GM23338 (cell line): Measurements from ENCODE around the gene UNC79. TPM values are rescaled to one million over a fixed set of nuclear protein-coding genes. Genes with fewer than 3 reads are reported as not detected.

Experiments
- ATAC-seq: fragments of 200-7000 bp; cut with Tn5 transposase; 3 replicates; pipeline ENCODE4 v1.9.1; 2020
- DNase-seq: peaks from one replicate; pipeline ENCODE4 v3.0.0-alpha.2; 2015; ENCODE audit warnings: low spot score
- H2AFZ ChIP-seq: fragments of 200-600 bp; sonication (generic); 2 replicates; pipeline ENCODE4 v1.8.0; 2016; ENCODE audit warnings: antibody characterized with exemption, mild to moderate bottlenecking, moderate library complexity
- H3F3A ChIP-seq: fragments of 200-600 bp; sonication (generic); replicated peaks from 2 replicates; pipeline ENCODE4 v1.8.0; 2017; ENCODE audit warnings: antibody characterized with exemption, mixed run types, low read depth
- H3K27ac ChIP-seq: fragments of 200-600 bp; sonication (generic); 2 replicates; pipeline ENCODE4 v1.6.1; 2016; ENCODE audit warnings: low read depth
- H3K27me3 ChIP-seq: fragments of 200-600 bp; sonication (generic); 2 replicates; pipeline ENCODE4 v1.8.0; 2016; ENCODE audit warnings: mild to moderate bottlenecking, mixed run types, moderate library complexity; ENCODE audit not compliant: insufficient read depth
- H3K36me3 ChIP-seq: fragments of 200-600 bp; sonication (generic); 2 replicates; pipeline ENCODE4 v1.8.0; 2016; ENCODE audit warnings: mild to moderate bottlenecking; ENCODE audit not compliant: insufficient read depth
- H3K4me1 ChIP-seq: fragments of 200-600 bp; sonication (generic); 2 replicates; pipeline ENCODE4 v1.8.0; 2016; ENCODE audit warnings: mild to moderate bottlenecking, moderate library complexity; ENCODE audit not compliant: insufficient read depth
- H3K4me2 ChIP-seq: fragments of 200-600 bp; sonication (generic); 2 replicates; pipeline ENCODE4 v1.7.1; 2017; ENCODE audit warnings: mixed run types
- H3K4me3 ChIP-seq: fragments of 200-600 bp; sonication (generic); 2 replicates; pipeline ENCODE4 v1.6.1; 2016; ENCODE audit warnings: mixed run types
- H3K79me2 ChIP-seq: fragments of 200-600 bp; sonication (generic); replicated peaks from 2 replicates; pipeline ENCODE4 v1.8.0; 2017; ENCODE audit warnings: mild to moderate bottlenecking; ENCODE audit not compliant: insufficient read depth
- H3K9me2 ChIP-seq: fragments of 200-600 bp; sonication (generic); 2 replicates; pipeline ENCODE4 v1.8.0; 2017; ENCODE audit not compliant: insufficient read depth
- H4K20me1 ChIP-seq: fragments of 200-600 bp; sonication (generic); replicated peaks from 2 replicates; pipeline ENCODE4 v1.8.0; 2017; ENCODE audit warnings: mild to moderate bottlenecking; ENCODE audit not compliant: insufficient read depth
- H3K27ac Mint-ChIP-seq: 2 replicates; pipeline ENCODE4 v1.8.0; 2020; ENCODE audit warnings: inconsistent platforms, mild to moderate bottlenecking, moderate library complexity, mixed read lengths
- H3K27me3 Mint-ChIP-seq: 3 replicates; pipeline ENCODE4 v1.8.0; 2022; ENCODE audit warnings: low read depth, mild to moderate bottlenecking, moderate library complexity, mixed read lengths, inconsistent platforms; ENCODE audit not compliant: insufficient read depth, poor library complexity
- H3K36me3 Mint-ChIP-seq: 3 replicates; pipeline ENCODE4 v1.8.0; 2021; ENCODE audit warnings: low read depth, mild to moderate bottlenecking, inconsistent platforms, moderate library complexity, mixed read lengths
- H3K4me1 Mint-ChIP-seq: 3 replicates; pipeline ENCODE4 v1.8.0; 2020; ENCODE audit warnings: mild to moderate bottlenecking, inconsistent platforms, mixed read lengths
- H3K4me3 Mint-ChIP-seq: 3 replicates; pipeline ENCODE4 v1.8.0; 2021; ENCODE audit warnings: moderate library complexity, mild to moderate bottlenecking, inconsistent platforms, mixed read lengths
- H3K9me3 Mint-ChIP-seq: 3 replicates; pipeline ENCODE4 v1.8.0; 2020; ENCODE audit warnings: moderate library complexity, mild to moderate bottlenecking, inconsistent platforms, mixed read lengths
- CREB1 ChIP-seq: fragments of 250-450 bp; sonication (Bioruptor Pico); IDR thresholded peaks from 2 replicates; pipeline ENCODE4 v1.5.0; 2020; ENCODE audit warnings: low read depth, mild to moderate bottlenecking, moderate library complexity
- CTCF ChIP-seq, 2 experiments: fragments of 200-600 bp in 1 of 2; sonication (generic) in 1 of 2; conservative IDR thresholded peaks; 2 replicates each; pipeline versions ENCODE4 v1.5.1 to v1.6.1; 2016 to 2017; ENCODE audit warnings: antibody characterized with exemption in 2 of 2, low read depth in 2 of 2, mild to moderate bottlenecking in 2 of 2, moderate library complexity in 1 of 2
- EZH2 ChIP-seq: fragments of 200-600 bp; sonication (generic); IDR thresholded peaks from one replicate; pipeline ENCODE4 v1.8.0; 2017; ENCODE audit warnings: antibody characterized with exemption, mild to moderate bottlenecking, low read depth; ENCODE audit not compliant: unreplicated experiment
- JUNB ChIP-seq: IDR thresholded peaks from one replicate; pipeline ENCODE4 v1.6.1; 2016; ENCODE audit warnings: antibody characterized with exemption; ENCODE audit not compliant: unreplicated experiment
- POLR2AphosphoS5 ChIP-seq: IDR thresholded peaks from 2 replicates; pipeline ENCODE4 v1.6.1; 2016; ENCODE audit warnings: antibody characterized with exemption, low read depth
- REST ChIP-seq: IDR thresholded peaks from one replicate; pipeline ENCODE4 v1.6.1; 2018; ENCODE audit warnings: antibody characterized with exemption; ENCODE audit not compliant: unreplicated experiment
- STAT1 ChIP-seq: IDR thresholded peaks from one replicate; pipeline ENCODE4 v1.6.1; 2016; ENCODE audit warnings: antibody characterized with exemption; ENCODE audit not compliant: unreplicated experiment
- ZNF114 ChIP-seq: fragments of 250-450 bp; sonication (Bioruptor Pico); IDR thresholded peaks from 2 replicates; pipeline ENCODE4 v1.5.0; 2020; ENCODE audit warnings: mild to moderate bottlenecking, moderate library complexity
- polyA plus RNA-seq: library from polyadenylated mRNA; unstranded; fragments of >200 nt; fragmentation: Nextera tagmentation; extraction: Ambion mirVana; gene quantifications from 2 replicates; pipeline ENCODE4 v1.2.1, GENCODE V29; 2016
- total RNA-seq: library from RNA; depleted of rRNA; stranded (reverse); fragments of >200 nt; shearing (Covaris generic); gene quantifications from 2 replicates; pipeline ENCODE4 v1.2.3, GENCODE V29; 2014
- TF ChIP-seq, protein P1 (sequence below): fragments of 250-450 bp; sonication (Bioruptor Pico); IDR thresholded peaks from 2 replicates; pipeline ENCODE4 v1.5.0; 2020; ENCODE audit warnings: mild to moderate bottlenecking, moderate library complexity

UNC79 gene
- total and polyA plus RNA-seq, 2 experiments from 2014 or later = 1.8 to 3.6 TPM

- TF ChIP-seq EZH2 = no peak
- TF ChIP-seq REST = no peak
- TF ChIP-seq CTCF (conservative IDR thresholded peaks at IDR 0.05; ENCODE audit: low read depth in 2 of 2) = no peak
- TF ChIP-seq ZNF114 = no peak
- no peak for TF ChIP-seq CREB1 (CRISPR knock-in tag)
Observed at GRCh38 chr14:93729993-93730392, 299.3 kb downstream of the UNC79 start (continued).

GRCh38 chr14:93731753-93732152 lies 301.0 kb downstream of the UNC79 start:
- Histone ChIP-seq H3K79me2 (no peaks in the 10 kb centered on the region), H3K27ac (no peak overlapping the region), H4K20me1 (no peaks in the 10 kb centered on the region), H3K4me1 (no peaks in the 10 kb centered on the region; the same call in 1 of the 2 replicates), H3K4me2 (no peak overlapping the region), H3K9me2 (0 out of 2 replicates have a peak, but pooled peaks cover 3% of the 10 kb centered on the region), H3F3A (no peaks in the 10 kb centered on the region), H3K4me3 (no peak overlapping the region), H2AFZ (no peak overlapping the region), H3K27me3 (no peaks in the 10 kb centered on the region), H3K36me3 (no peaks in the 10 kb centered on the region)
- Mint-ChIP-seq H3K27ac (no peak overlapping the region), H3K4me3 (no peak overlapping the region), H3K27me3 (peaks cover 2% of the 10 kb centered on the region), H3K4me1 (peaks cover 11% of the 10 kb centered on the region; the same call in 2 of the 3 replicates), H3K9me3 (no peaks in the 10 kb centered on the region), H3K36me3 (no peaks in the 10 kb centered on the region; the same call in 2 of the 3 replicates)
- no peak for DNase-seq
- TF ChIP-seq CREB1 (CRISPR knock-in tag) (no peak), POLR2AphosphoS5 (no peak)
- ATAC-seq = no peak

DNA sequence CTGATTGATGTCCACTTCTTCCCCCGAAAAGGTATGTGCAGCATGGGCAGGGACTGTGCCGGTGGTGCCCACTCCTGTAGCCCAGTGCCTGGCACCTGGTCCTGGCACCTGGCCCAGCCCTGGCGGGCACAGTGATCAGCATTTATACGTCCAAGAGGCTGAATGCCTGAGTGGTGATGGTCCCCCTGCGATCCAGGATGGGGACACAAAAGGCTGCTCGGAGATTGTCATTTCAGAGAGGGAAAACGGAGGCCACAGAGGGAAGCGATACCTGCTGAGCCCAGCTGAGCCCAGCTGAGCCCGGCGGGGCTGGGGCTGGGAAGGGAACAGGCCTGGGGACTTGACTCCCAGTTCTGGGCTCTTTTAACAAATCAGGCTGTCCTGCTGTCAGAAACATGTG lies 301.8 kb downstream of the UNC79 start:
- no peak for ATAC-seq
- Mint-ChIP-seq H3K4me1 (peaks cover 11% of the 10 kb centered on the region; the same call in 2 of the 3 replicates), H3K9me3 (no peaks in the 10 kb centered on the region), H3K4me3 (no peak overlapping the region), H3K36me3 (no peaks in the 10 kb centered on the region; the same call in 2 of the 3 replicates), H3K27ac (no peak overlapping the region), H3K27me3 (peaks cover 6% of the 10 kb centered on the region)
- Histone ChIP-seq H3K4me1 (no peaks in the 10 kb centered on the region; the same call in 1 of the 2 replicates), H3F3A (no peaks in the 10 kb centered on the region), H3K36me3 (no peaks in the 10 kb centered on the region), H2AFZ (no peak overlapping the region), H4K20me1 (no peaks in the 10 kb centered on the region), H3K27me3 (no peaks in the 10 kb centered on the region), H3K4me3 (no peak overlapping the region), H3K27ac (no peak overlapping the region), H3K4me2 (no peak overlapping the region), H3K79me2 (no peaks in the 10 kb centered on the region), H3K9me2 (0 out of 2 replicates have a peak, but pooled peaks cover 3% of the 10 kb centered on the region)
- no peak for DNase-seq
- TF ChIP-seq EZH2 (no peak), JUNB (no peak), STAT1 (no peak)
- TF ChIP-seq, protein P1, sequence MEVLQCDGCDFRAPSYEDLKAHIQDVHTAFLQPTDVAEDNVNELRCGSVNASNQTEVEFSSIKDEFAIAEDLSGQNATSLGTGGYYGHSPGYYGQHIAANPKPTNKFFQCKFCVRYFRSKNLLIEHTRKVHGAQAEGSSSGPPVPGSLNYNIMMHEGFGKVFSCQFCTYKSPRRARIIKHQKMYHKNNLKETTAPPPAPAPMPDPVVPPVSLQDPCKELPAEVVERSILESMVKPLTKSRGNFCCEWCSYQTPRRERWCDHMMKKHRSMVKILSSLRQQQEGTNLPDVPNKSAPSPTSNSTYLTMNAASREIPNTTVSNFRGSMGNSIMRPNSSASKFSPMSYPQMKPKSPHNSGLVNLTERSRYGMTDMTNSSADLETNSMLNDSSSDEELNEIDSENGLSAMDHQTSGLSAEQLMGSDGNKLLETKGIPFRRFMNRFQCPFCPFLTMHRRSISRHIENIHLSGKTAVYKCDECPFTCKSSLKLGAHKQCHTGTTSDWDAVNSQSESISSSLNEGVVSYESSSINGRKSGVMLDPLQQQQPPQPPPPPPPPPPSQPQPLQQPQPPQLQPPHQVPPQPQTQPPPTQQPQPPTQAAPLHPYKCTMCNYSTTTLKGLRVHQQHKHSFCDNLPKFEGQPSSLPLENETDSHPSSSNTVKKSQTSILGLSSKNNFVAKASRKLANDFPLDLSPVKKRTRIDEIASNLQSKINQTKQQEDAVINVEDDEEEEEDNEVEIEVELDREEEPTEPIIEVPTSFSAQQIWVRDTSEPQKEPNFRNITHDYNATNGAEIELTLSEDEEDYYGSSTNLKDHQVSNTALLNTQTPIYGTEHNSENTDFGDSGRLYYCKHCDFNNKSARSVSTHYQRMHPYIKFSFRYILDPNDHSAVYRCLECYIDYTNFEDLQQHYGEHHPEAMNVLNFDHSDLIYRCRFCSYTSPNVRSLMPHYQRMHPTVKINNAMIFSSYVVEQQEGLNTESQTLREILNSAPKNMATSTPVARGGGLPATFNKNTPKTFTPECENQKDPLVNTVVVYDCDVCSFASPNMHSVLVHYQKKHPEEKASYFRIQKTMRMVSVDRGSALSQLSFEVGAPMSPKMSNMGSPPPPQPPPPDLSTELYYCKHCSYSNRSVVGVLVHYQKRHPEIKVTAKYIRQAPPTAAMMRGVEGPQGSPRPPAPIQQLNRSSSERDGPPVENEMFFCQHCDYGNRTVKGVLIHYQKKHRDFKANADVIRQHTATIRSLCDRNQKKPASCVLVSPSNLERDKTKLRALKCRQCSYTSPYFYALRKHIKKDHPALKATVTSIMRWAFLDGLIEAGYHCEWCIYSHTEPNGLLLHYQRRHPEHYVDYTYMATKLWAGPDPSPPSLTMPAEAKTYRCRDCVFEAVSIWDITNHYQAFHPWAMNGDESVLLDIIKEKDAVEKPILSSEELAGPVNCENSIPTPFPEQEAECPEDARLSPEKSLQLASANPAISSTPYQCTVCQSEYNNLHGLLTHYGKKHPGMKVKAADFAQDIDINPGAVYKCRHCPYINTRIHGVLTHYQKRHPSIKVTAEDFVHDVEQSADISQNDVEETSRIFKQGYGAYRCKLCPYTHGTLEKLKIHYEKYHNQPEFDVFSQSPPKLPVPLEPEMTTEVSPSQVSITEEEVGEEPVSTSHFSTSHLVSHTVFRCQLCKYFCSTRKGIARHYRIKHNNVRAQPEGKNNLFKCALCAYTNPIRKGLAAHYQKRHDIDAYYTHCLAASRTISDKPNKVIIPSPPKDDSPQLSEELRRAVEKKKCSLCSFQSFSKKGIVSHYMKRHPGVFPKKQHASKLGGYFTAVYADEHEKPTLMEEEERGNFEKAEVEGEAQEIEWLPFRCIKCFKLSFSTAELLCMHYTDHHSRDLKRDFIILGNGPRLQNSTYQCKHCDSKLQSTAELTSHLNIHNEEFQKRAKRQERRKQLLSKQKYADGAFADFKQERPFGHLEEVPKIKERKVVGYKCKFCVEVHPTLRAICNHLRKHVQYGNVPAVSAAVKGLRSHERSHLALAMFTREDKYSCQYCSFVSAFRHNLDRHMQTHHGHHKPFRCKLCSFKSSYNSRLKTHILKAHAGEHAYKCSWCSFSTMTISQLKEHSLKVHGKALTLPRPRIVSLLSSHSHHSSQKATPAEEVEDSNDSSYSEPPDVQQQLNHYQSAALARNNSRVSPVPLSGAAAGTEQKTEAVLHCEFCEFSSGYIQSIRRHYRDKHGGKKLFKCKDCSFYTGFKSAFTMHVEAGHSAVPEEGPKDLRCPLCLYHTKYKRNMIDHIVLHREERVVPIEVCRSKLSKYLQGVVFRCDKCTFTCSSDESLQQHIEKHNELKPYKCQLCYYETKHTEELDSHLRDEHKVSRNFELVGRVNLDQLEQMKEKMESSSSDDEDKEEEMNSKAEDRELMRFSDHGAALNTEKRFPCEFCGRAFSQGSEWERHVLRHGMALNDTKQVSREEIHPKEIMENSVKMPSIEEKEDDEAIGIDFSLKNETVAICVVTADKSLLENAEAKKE = no peak
